Measurements from ENCODE around the gene CEP112.
"Not testable (repeated sequence)": the region's sequence is repeated elsewhere in the genome, so short reads cannot be mapped to it uniquely, and the experiment has no call there.

Gene CEP112

DNA sequence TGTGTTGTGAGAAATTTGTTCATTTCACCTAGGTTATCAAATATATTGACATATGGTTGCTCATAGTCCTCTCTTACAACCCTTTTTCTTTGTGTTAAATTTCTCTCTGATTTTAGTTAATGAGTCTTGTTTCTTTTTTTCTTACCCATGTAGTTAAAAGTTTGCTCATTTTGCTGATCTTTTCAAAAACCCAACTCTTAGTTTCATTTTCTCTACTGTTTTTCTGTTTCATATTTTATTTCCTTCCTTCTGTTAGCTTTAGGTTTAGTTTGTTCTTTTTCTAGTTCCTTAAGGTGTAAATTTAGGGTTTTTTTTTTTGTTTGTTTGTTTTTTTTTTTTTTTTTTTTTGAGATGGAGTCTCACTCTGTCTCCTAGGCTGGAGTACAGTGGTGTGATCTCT, 42.4 kb downstream of the CEP112 start:
- no peak for DNase-seq

DNA sequence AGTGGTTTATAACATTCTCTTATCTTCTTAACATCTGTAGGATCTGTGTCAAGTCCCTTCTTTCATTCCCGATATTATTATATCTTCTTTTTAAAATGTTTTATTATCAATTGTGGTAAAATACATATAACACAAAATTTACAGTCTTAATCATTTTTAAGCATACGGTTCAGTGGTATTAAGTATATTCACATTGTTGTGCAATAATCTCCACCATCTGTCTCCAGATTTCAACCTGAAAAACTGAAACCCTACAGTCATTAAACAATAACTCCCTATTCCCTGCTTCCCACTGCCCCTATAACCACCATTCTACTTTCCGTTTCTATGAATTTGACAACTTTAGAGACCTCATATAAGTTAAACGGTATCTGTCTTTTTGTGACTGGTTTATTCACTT, 45.5 kb downstream of the CEP112 start:
- no peak for DNase-seq

DNA sequence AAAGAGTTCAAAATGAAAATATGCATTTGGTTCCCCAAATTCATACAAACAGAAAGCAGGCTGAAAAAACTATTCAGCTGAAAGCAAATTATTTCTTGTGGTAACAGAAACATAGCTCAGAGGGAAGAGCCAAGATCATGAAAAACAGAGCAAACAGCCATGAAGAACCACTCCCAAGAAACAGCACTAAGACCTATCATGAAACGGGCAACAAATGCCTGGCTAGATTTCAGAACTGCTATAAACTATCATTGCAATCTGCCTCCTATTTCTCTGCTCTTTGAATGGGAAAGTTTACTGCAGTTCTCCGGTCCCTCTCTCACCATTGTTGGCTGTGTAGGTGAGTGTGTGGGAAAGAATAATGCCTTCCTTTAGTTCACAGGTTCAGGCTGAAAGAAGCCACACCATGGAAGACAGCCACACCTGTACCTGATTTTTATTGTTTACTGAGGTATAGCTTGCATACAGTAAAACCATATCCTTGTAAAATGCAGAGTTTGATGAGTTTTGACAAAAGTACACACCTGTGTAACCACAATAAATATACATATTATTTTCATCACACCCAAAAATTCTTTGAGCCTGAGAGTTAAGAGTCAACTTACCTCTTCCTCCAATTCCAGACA, 48.2 kb downstream of the CEP112 start:
- DNase-seq, result no peak

DNA sequence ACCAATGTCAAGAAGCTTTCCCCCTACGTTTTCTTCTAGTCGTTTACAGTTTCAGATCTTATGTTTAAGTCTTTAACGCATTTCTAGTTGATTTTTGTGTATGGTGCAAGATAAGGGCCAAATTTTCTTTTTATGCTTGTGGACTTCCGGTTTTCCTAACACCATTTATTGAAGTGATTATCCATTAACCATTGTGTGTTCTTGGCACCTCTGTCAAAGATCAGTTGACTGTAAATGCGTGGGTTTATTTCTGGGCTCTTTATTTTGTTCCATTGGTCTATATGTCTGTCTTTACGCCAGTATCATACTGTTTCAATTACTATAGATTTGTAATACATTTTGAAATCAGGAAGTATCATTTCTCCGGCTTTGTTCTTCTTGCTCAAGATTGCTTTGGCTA, 49.5 kb downstream of the CEP112 start:
- no peak for DNase-seq

DNA sequence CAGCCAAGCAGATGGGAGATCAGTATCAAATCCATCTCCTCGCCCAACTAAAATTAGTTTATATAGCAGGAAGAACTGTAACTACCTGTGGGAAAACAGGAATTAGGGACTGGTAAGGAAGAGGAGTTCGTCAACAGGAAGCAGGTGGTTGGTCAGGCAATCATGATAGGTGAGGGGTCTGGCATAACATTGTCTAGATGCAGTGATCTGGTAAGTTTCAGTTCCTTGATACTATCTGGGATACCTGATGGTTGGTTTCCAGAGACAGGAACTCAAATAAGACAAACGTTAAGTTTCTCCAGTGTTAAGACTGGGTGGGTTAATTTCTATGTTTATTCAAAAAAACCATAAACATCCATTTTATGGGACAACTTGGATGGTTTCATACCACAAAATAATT, 53.8 kb downstream of the CEP112 start:
- DNase-seq, result no peak

DNA sequence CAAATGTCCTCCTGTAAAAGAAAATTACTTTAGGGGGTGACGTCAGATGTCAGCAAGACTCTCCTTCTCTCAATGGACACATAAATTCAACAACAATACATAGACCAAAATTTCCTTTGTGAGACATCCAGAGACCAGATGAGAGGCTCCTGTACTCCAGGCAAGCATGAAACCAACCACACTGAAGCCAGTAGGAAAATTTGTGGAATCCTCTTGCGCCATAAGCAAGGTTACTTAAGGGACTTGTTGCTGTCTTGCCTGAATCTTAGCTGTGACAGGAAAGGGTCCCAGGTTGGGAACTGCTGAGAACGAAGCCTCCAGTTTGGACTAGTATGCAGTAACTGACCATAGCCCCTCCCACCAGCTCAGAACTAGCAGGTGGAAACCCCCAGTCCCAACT, 56.0 kb downstream of the CEP112 start:
- no peak for DNase-seq

DNA sequence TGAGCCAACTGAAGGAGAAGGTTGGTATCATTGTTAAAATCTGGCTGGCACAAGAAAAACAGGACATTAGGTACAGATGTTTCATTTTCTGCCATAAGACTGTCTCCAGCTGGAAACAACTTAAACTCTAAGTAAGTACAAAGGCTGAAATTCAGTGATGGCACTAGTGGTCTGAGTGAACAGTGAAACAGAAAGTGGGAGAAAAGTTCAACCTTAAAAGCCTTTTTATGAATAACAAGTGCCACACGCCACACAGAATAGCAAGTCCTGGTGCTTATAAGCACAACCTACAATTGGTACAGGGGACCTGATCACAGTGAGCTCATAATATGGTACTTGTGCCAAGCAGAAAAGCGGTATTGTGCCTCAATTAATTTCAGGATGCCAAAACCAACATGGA, 56.7 kb downstream of the CEP112 start:
- DNase-seq, result no peak

DNA sequence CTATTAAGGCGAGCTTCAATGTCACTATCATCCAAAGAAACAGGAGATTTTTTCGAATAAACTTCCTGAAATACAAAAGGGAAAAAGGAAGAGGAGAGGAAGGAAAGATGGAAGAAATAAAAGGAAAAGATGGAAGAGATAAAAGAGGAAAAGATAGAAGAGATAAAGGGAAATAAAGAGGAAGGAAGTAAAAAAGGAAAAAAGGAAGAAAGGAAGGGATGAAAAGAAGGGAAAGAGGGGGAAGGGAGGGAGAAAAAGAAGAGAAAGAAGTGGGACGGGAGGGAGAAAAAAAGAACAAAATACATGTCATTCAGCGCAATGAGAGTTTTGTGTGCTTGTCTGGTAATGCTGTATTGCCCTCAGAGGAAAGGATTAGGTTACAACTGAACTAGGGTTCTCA, 62.2 kb downstream of the CEP112 start:
- DNase-seq, result no peak

DNA sequence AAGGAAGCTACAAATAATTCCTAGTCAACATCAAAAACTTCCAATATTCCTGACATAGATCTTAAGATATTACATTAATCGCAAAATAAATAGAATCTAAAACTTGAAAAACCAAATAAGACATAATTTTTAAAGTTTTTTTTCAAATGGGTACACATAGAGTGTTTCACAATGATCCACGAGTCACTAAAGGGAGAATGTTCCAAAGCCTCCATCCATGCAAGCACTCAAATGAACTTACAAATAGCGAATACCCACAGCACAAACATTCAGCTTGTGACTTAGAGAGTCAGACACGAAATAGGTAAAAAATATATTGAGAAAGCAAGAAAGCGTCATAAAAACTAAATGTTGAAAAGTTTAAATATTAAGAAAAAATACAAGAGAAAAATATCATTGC, 65.7 kb downstream of the CEP112 start:
- DNase-seq, result no peak

DNA sequence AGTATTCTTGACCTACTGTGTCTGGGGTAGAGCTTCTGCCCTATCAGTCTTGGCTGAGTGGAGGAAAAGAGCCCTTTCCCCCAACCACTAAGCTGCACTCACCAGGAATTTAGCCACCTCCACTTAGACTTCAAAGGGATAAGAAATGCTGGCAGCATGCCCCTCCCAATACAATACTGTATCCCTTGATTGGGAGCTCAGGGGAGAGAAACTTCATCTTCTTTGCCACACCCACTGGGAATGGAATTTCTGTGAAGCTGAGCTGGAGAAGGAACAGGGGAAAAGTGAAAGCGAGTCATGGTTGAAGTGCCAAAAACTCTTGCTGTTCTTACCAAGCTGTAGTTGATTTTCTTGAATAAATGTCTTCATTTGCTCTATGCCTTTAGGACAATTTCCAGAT, 68.8 kb downstream of the CEP112 start:
- no peak for DNase-seq

DNA sequence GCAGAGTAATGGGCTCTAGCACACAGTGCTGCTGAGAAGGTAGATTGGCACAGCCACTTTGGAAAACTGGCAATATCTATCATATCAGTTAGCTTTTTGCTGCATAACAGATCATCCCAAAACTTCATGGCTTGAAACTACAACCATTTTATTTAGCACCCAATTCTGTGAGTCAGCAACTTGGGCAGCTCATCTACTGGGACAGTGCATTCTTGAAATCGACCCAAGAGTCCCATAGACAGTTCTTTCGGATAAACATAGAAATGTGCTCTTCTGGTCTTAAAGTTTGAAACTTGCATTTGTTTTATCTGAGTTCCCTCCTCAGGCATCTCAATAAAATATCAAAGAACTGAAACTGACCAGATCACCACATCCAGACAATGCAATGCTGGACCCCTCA, 76.7 kb downstream of the CEP112 start:
- no peak for DNase-seq

DNA sequence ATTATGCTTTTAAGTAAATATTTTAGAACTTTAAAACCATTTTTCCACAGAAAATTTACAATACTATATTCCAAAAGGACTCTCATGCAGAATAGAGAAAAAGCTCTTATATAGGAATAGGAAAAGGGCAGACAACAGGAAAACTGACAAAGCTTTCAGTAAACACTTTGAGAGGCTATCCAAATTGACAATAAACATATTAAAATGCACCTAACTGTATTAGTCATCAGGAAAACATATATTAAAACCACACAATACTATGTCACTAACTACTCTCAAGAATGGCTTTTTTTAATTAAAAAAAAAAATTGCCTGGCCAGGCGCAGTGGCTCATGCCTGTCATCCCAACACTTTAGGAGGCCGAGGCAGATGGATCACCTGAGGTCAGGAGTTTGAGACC, 77.3 kb downstream of the CEP112 start:
- DNase-seq, result no peak

DNA sequence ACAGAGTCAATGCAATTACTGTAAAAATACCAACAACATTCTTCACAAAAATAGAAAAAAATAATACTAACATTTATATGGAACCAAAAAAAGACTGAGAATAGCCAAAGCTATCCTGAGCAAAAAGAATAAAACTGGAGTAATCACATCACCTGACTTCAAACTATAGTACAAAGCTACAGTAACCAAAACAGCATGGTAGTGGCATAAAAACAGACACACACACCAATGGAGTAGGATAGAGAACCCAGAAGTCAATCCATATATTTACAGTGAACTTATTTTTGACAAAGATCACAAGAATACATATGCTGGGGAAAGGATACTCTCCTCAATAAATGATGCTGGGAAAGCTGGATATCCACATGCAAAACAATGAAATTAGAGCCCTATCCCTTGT, 84.2 kb downstream of the CEP112 start:
- no peak for DNase-seq

DNA sequence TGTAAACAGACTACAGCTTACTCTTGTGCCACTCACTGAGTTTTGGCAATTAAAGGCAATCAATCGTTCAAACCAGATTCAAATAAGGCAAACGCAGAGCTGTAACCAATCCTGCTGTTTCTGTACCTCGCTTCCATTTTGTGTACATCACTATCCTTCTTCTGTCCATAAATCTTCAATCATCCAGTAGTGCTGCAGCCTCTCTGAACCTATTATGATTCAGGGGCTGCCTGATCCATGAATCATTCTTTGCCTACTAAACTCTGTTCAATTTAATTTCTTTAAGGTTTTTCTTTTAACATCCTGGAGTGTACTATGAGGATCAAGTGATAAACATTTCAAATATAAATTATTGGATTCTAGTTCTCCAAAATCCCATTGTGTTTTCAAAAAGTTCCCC, 93.9 kb downstream of the CEP112 start:
- DNase-seq, result no peak

DNA sequence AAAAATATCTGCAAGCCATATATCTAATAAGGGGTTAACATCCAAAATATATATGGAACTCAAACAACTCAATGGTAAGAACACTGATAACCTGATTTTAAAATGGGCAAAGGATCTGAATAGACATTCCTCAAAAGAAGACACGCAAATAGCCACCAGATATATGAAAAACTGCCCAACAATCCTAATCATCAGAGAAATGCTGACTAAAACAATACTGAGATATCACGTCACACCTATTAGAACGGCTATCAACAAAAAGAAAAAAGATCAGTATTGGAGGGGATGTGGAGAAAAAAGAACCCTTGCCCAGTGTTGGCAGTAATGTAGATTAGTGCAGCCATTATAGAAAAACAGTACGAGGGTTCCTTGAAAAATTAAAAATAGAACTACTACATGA, 97.2 kb downstream of the CEP112 start:
- no peak for DNase-seq

DNA sequence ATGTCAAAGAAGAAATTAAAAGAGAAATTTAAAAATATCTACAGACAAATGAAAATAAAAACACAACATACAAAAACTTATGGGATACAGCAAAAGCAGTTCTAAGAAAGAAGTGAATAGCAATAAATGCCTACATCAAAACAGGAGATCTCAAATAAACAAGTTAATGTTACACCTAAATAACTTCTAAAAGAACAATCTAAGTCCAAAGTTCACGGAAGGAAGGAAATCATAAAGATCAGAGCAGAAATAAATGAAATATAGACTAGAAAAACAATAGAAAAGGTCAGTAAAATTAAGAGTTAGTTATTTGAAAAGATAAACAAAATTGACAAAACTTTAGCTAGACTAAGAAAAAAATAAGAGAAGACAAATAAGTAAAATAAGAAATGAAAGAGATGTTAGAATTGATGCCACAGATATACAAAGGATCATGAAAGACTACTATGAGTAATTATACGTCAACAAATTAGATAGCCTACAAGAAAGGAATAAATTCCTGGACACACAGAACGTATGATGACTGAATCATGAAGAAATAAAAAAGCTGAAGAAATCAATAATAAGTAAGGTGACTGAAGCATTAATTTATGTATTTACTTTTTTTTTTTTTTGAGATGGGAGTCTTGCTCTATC, 100.4 kb downstream of the CEP112 start:
- no peak for DNase-seq

DNA sequence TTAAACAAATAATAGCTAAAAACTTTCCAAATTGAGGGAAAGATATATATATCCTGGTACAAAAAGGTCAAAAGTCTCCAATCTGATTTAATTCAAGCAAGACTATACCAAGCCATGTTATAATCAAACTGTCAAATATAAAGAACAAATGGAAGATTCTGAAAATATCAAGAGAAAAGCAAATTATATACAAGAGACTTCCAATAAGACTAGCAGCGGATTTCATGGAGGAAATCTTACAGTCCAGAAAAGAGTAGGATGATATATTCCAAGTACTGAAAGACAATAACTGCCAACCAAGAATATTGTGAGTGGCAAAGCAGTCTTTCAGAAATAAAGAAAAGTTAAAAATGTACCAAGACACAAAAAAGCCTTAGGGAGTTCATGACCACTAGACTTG, 102.2 kb downstream of the CEP112 start:
- no peak for DNase-seq

DNA sequence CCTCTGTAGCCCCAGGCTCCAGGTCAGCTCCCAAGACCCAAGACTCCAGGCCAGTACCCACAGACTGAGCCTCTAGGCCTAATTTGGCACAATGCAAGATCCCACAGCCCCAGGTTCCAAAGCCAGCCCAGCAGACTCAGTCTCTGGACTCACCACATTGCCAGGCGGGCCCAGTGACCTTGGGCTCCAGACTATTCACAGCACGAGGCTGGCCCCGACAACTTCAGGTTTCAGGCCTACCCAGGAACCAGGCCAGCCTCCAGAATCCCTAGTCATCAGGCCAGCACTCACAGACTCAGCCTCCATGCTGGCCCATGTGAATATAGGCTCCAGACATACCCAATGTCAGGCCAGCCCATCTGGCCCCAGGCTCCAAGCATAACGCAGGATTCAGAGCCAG, 103.8 kb downstream of the CEP112 start:
- DNase-seq, result no peak

DNA sequence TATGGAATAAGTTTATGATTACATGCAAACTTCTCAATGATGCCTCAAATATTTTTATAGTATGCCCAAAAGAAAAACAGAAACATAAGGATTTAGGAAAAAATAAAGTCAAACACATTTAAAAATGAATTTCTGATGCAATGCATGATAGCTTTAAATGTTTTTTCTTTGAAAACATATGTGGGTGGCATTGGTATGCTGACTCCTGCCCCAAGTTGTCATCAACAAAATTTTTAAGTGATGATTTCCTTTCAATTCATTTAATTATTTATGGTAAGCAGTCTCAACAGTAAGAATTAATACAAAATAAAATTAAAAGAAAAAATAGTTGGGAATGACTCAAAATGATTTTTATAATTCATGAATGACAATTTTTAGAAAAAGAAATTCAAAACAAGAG, 104.9 kb downstream of the CEP112 start:
- no peak for DNase-seq

DNA sequence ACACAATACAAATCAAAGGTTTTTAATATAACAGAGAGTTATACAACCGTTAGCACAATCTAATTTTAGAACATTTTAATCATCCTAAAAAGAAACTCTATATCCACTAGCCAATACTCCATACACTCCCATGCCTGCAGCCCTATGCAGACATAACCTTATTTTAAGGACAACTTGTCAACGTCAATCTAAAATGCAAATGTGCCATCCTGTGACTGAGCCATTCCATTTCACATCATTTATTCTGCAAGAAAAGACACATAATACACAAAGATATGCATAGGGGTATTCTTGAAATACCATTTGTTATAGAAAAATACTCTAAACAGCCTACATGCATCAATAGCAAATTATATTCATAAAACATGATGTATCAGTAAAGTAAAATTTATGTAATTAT, 106.7 kb downstream of the CEP112 start:
- no peak for DNase-seq

DNA sequence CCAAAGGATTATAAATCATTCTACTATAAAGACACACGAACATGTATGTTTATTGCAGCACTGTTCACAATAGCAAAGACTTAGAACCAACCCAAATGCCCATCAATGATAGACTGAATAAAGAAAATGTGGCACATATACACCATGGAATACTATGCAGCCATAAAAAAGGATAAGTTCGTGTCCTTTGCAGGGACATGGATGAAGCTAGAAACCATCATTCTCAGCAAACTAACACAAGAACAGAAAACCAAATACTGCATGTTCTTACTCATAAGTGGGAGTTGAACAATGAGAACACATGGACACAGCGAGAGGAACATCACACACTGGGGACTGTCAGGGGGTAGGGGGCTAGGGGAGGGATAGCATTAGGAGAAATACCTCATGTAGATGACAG, 111.3 kb downstream of the CEP112 start:
- not testable (repeated sequence) for DNase-seq

DNA sequence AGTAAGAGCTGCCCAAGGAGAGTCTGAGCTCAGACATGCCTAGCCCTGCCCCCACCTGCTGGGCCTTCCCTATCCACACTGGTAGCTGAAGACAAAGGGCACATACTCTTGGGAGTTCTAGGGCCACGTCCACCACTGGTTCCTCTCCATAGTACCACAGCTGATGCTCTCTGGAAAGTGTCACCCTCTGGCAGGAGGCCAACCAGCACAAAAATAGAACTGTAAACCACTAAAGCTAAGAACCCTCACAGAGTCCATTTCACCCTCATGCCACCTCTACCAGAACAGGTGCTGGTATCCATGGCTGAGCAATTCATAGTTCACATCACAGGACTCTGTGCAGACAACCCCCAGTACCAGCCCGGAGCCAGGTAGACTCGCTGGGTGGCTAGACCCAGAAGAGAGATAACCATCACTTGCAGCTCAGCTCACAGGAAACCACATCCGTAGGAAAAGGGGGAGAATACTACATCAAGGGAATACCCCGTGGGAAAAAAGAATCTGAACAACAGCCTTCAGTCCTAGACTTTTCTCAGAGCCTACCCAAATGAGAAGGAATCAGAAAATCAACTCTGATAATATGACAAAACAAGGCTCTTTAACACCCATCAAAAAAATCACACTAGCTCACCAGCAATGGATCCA, 115.3 kb downstream of the CEP112 start:
- no peak for DNase-seq

DNA sequence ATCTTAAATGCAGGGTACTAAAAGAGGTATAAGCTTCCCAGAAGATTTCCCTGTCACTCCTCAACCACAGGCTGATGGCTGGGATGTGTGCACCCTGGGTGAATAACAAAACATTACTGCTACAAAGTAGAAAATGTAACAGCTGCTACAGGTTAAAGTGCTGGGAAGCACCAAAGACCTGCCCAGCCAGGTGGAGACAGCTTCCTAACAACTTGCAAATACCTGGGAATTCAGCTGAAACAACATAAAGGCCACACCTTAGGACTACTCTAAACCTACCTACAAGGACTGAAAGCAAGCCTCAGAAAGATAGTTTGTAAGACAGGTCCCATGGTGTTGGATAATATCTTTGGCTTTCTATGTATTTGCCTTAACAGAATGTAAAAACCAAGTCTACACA, 118.5 kb downstream of the CEP112 start:
- no peak for DNase-seq

DNA sequence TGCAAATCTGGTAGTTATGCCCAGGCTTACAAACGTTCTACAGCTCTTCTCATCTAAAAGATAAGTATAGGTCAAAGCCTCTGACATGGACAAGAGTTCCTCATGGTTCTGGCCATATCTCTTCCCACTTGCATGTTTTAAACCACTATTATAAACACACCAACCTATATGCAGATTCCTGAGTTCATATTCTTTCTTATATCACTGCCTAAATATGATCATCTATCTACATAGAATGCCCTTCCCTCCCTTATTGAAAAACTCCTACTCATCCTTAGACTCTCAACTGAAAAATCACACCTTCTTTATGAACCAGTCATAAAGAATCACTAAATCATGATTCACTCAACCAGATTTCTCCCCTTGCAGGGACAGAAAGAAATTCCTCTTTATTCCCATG, 128.2 kb downstream of the CEP112 start:
- no peak for DNase-seq

DNA sequence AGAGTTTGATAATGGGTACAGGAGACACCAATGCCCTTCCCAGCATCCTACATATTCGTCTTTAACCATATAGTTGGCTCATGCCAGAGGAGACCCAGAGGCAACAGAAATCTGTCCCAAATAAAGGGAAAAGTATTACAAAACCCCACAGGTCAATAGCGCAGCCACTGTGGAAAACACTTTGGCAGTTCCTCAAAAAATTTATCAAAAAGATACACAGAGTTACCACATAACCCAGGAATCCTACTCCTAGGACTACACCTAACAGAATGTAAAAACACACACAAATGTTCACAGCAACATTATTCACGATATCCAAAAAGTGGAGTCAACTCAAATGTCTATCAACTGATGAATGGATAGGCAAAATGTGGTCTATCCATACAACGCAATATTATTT, 135.8 kb downstream of the CEP112 start:
- DNase-seq, result no peak

Data from activated CD8-positive, alpha-beta memory T cell treated with anti-CD3 and anti-CD28 coated beads, Interleukin-2, amount 50 U/mL, for 4 hours (primary cell).